ENCODE results near the gene CYP2F1.

- TF ChIP-seq CREB5 (CRISPR knock-in tag; IDR thresholded peaks at IDR 0.05; ENCODE audit: low read depth), result no peak
- TF ChIP-seq TOX (CRISPR knock-in tag; IDR thresholded peaks at IDR 0.05; ENCODE audit: borderline replicate concordance), result no peak
- TF ChIP-seq ARNTL (CRISPR knock-in tag; IDR thresholded peaks at IDR 0.05; ENCODE audit: borderline replicate concordance, low read depth), result no peak
- no peak for TF ChIP-seq BACH2 (CRISPR knock-in tag; IDR thresholded peaks at IDR 0.05; ENCODE audit: borderline replicate concordance)
- no peak for TF ChIP-seq ZNF8 (CRISPR knock-in tag; IDR thresholded peaks at IDR 0.05)
- no peak for TF ChIP-seq ZFP30 (CRISPR knock-in tag; IDR thresholded peaks at IDR 0.05)
- no peak for TF ChIP-seq PATZ1 (CRISPR knock-in tag; IDR thresholded peaks at IDR 0.05; ENCODE audit: borderline replicate concordance)
Observed at GRCh38 chr19:41116261-41116660, 2.0 kb downstream of the CYP2F1 start.

Measured in SK-N-SH treated with all-trans-retinoic acid at 6 μM for 48 hours (cell line).